Measurements from ENCODE around the gene GNB1L. TPM values are rescaled to one million over a fixed set of nuclear protein-coding genes. Genes with fewer than 3 reads are reported as not detected.

GNB1L gene
- polyA plus RNA-seq, 1 donor from 2014 or later, result 16.5 TPM

DNA sequence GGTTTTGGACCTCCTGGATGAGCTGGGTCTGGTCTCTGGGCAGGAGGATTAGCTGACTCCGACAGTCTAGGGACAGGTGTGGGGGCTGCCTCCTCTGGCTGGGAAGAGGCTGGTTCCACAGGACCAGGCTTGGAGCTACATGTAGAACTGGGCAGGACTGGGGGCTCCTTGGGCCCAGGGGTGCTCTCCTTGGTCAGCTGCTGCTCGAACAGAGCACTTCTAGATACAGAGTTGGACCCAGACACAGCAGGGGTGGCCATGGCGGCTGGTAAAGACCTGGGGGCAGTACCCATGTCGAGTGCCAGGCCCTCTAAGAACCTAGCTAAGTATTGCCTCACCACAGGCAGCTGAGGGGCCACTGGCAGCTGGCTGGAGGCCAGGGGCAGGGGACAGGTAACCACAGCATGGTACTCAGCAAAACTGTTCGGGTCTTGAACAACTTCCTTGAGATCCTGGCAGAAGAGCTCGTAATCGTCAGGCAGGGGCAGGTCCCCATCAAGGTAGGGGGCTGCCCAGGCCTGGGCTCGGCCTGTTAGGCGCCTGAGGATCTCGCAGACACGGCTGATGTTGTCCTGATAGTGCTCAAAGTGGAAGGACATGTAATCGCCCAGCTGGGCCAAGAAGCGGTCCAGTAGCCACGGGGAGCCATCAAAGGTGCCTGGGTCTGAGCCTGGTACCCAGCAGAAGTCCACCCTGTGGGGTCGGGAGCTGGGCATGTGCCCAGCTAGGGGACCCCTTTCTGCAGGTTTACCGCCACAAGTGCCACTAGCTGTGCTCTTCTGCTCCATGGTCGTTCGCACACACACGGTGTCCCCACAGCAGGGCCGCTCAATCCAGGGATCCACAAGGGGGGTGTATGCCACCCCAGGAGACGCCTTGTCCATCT is 3.1 kb downstream of the GNB1L start:
- H2AFZ ChIP-seq (ENCODE audit: low read depth, low read length), result no peak overlapping the region
- H3K79me2 ChIP-seq (replicated peaks; ENCODE audit: insufficient read depth, low read length), result peaks cover 32% of the 10 kb centered on the region
- H3K4me3 ChIP-seq (ENCODE audit: low read length), result no peak overlapping the region
- no peaks in the 10 kb centered on the region for H3K9me3 ChIP-seq (ENCODE audit: low read length)
- no peaks in the 10 kb centered on the region for H4K20me1 ChIP-seq (ENCODE audit: insufficient read depth)
- H3K9ac ChIP-seq (ENCODE audit: low read length), result no peak overlapping the region
- H3K4me2 ChIP-seq (ENCODE audit: low read length), result no peak overlapping the region
- no peaks in the 10 kb centered on the region for H3K36me3 ChIP-seq (ENCODE audit: insufficient read depth, low read length)
- H3F3A ChIP-seq (ENCODE audit: insufficient read depth, low read length, poor library complexity, severe bottlenecking), result no peaks in the 10 kb centered on the region
- H3K9me2 ChIP-seq (ENCODE audit: insufficient read depth, low read length), result no peaks in the 10 kb centered on the region
- TF ChIP-seq RAD21 (conservative IDR thresholded peaks at IDR 0.05) (no peak), REST (IDR thresholded peaks at IDR 0.05; ENCODE audit: borderline replicate concordance) (no peak), MXI1 (conservative IDR thresholded peaks at IDR 0.05; ENCODE audit: poor library complexity, severe bottlenecking) (no peak), TAF1 (IDR thresholded peaks at IDR 0.05; ENCODE audit: low read depth) (no peak), EP300 (conservative IDR thresholded peaks at IDR 0.05; ENCODE audit: poor library complexity, severe bottlenecking) (no peak), EZH2 (IDR thresholded peaks at IDR 0.05; ENCODE audit: borderline replicate concordance, insufficient read depth, low read length, poor library complexity, severe bottlenecking) (no peak), SMC3 (conservative IDR thresholded peaks at IDR 0.05; ENCODE audit: poor library complexity) (no peak), POLR2AphosphoS5 (IDR thresholded peaks at IDR 0.05) (no peak)
- TF ChIP-seq, protein P1, sequence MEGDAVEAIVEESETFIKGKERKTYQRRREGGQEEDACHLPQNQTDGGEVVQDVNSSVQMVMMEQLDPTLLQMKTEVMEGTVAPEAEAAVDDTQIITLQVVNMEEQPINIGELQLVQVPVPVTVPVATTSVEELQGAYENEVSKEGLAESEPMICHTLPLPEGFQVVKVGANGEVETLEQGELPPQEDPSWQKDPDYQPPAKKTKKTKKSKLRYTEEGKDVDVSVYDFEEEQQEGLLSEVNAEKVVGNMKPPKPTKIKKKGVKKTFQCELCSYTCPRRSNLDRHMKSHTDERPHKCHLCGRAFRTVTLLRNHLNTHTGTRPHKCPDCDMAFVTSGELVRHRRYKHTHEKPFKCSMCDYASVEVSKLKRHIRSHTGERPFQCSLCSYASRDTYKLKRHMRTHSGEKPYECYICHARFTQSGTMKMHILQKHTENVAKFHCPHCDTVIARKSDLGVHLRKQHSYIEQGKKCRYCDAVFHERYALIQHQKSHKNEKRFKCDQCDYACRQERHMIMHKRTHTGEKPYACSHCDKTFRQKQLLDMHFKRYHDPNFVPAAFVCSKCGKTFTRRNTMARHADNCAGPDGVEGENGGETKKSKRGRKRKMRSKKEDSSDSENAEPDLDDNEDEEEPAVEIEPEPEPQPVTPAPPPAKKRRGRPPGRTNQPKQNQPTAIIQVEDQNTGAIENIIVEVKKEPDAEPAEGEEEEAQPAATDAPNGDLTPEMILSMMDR (IDR thresholded peaks at IDR 0.05; ENCODE audit: poor library complexity, severe bottlenecking), result no peak
- no peaks in the 10 kb centered on the region for H3K27me3 ChIP-seq (ENCODE audit: insufficient read depth, low read depth, low read length)
- no peak overlapping the region for H3K27ac ChIP-seq (ENCODE audit: low read length)

- H3K4me2 ChIP-seq (ENCODE audit: low read length), result no peak overlapping the region
- no peaks in the 10 kb centered on the region for H4K20me1 ChIP-seq (ENCODE audit: insufficient read depth)
- peaks cover 28% of the 10 kb centered on the region for H3K79me2 ChIP-seq (replicated peaks; ENCODE audit: insufficient read depth, low read length)
- no peaks in the 10 kb centered on the region for H3K9me3 ChIP-seq (ENCODE audit: low read length)
- no peak overlapping the region for H3K9ac ChIP-seq (ENCODE audit: low read length)
- no peak overlapping the region for H3K4me3 ChIP-seq (ENCODE audit: low read length)
- H3K27ac ChIP-seq (ENCODE audit: low read length), result no peak overlapping the region
- H3K27me3 ChIP-seq (ENCODE audit: insufficient read depth, low read depth, low read length), result no peaks in the 10 kb centered on the region
- no peaks in the 10 kb centered on the region for H3F3A ChIP-seq (ENCODE audit: insufficient read depth, low read length, poor library complexity, severe bottlenecking)
- H2AFZ ChIP-seq (ENCODE audit: low read depth, low read length), result no peak overlapping the region
- no peaks in the 10 kb centered on the region for H3K9me2 ChIP-seq (ENCODE audit: insufficient read depth, low read length)
- TF ChIP-seq EZH2 (IDR thresholded peaks at IDR 0.05; ENCODE audit: borderline replicate concordance, insufficient read depth, low read length, poor library complexity, severe bottlenecking), result no peak
- TF ChIP-seq SMC3 (conservative IDR thresholded peaks at IDR 0.05; ENCODE audit: poor library complexity), result no peak
- TF ChIP-seq, protein P1 (IDR thresholded peaks at IDR 0.05; ENCODE audit: poor library complexity, severe bottlenecking), result no peak
- TF ChIP-seq REST (IDR thresholded peaks at IDR 0.05; ENCODE audit: borderline replicate concordance), result no peak
- TF ChIP-seq EP300 (conservative IDR thresholded peaks at IDR 0.05; ENCODE audit: poor library complexity, severe bottlenecking), result no peak
- no peak for TF ChIP-seq TAF1 (IDR thresholded peaks at IDR 0.05; ENCODE audit: low read depth)
- no peak for TF ChIP-seq MXI1 (conservative IDR thresholded peaks at IDR 0.05; ENCODE audit: poor library complexity, severe bottlenecking)
- TF ChIP-seq POLR2AphosphoS5 (IDR thresholded peaks at IDR 0.05), result no peak
- no peak for TF ChIP-seq RAD21 (conservative IDR thresholded peaks at IDR 0.05)
- no peaks in the 10 kb centered on the region for H3K36me3 ChIP-seq (ENCODE audit: insufficient read depth, low read length)
Measured at GRCh38 chr22:19850763-19851109, 3.9 kb downstream of the GNB1L start.
